Medulla oblongata (tissue), 1 donor: ENCODE data around the gene COPZ1.
"Not testable (repeated sequence)": the region's sequence is repeated elsewhere in the genome, so short reads cannot be mapped to it uniquely, and the experiment has no call there.

Experiments used
- DNase-seq: peaks from one replicate; pipeline ENCODE4 v3.0.0-alpha.2; 2015; ENCODE audit errors: extremely low spot score

Gene COPZ1

DNA sequence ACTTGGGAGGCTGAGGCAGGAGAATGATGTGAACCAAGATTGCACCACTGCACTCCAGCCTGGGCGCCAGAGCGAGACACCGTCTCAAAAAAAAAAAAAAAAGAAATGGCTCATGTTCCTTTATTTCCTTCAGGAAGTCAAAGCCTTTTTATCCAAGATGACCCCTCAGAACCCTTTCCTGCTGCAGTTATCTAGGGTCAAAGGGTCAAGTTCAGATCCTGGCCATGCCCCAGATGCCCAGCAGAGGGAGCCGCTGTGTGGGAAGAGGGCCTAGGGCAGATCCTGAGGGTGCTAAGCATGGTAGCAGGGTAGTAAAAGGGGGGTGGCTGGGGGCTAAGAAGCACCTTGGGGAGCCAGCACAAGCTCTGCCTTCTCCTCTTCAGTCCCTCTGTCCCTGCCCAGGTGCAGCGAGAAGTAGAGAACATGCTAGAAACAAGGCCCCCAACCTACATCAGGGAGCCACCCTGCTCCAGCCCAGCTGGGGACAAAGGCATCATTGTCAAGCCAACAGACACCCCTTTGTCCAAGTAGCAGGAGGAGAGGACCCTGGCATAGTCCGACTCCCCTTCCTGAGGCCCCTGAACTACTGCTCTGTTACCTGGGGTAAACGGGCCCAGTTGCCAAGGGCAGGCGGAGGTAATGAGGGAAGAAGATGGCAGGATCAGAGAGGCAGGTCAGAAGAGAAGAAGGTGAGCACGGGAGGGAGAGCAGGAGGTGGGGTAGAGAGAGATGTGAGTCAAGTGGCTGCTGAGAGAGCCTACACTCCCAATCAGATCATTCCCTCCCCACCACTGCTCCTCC lies 30.6 kb upstream of the COPZ1 start:
- DNase-seq = peak; percentile 81

DNA sequence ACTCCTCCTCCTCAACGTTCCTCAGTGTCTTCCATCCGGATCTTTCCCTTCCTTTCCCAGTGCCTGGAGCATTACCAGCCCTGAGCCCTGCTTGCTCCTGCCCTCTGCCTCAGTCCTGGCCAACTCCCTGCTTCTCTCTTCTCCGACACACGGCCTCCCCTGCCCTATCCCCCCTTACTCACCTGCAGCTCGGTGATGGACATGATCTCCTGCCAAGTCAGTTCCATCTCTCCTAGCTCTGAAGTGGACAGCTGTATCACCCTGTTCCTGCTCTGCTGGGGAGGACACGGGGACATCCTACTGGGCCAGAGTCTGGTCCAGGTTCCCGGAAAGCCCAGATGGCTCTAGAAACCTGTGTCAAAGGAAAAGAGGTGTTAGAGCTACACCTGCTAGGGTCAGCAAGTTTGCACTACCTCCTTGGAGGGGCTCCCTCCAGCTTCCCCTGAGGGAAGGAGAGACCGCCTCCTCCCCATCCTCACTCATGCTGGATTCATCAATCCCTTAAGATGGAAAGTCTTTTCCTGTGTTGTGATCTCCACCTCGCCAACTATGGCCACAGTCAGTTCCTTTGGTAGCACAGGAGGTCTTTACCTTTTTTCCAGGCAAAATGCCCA lies 29.9 kb upstream of the COPZ1 start:
- no peak for DNase-seq

DNA sequence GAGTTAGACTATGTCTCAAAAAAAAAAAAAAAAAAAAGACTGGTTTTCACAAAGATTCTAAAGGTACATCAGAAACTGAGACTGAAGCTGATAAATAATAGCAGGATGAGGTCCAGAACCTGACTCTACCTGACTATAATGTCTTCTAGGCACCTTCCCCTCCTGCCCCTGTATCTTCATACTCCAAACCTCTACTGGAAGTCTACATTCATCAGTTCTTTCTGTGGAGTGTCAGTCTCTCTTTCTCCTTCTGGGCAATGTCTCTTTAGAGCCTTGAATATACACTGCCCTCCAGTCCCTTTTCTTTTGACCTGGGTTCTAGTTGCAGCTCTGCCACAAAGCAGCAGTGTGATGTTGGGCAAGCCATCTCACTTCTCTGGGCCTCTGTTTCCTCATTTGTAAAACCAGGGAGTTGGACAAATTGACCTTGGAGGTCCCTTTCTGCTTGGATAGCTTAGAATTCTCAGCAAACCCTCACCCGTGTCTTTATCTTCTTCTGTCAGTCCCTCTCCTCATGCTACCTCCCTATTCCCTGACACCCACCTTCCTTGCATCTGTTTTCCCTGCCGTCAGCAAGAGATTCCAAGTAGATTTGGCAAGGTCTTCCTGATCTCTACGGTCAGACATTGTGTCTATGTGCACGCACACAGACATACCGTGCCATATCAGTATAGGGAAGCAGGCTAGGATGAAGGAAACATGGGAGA lies 28.4 kb upstream of the COPZ1 start:
- DNase-seq = no peak

DNA sequence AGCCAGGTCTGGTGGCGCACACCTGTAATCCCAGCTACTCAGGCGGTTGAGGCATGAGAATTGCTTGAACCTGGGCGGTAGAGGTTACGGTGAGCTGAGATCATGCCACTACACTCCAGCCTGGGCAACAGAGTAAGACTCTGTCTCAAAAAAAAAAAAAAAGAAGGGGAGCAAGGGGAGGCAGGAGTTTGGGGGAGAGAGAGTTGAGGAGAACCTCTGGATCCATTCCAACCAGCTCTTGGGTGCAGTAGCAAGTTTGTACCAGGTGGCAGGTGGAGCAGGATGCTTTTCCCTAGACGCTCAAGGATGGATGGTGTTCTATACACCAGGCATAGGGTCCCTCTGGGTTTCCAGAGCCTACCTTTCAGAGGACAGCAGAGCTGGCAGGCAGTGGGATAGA lies 26.0 kb upstream of the COPZ1 start:
- no peak for DNase-seq

DNA sequence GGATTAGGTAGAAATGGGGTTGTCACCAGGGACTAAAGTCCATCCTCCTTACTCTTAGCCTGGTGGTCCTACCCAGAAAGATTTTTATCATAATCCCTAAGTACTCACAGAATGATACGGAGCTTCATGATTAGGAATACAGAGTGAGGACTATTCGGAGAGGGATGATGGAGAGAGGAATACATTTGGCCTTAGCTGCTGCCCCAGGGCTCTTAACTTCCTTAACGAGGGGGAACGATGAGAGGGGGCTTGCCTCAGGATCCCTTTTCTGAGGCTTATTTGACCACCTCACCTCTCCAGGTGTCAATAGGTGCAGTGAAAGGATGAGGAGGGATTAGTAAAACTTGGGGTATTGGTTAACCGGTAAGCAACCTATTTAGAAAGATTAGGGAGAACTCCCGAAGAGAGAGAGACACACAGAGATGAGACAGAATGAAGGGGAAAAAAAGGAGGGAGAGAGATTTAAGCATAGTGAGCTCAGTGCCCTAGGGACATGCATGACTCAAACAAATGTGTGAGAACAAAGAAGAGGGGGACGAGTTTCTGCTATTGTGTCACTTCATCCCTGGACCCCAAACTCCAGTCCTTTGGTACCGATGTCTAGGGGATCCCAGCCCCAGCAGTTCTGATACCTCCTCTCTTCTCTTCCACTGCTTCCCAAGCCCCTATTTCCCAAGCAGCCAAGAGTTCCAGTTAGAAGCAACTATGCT lies 25.3 kb upstream of the COPZ1 start:
- DNase-seq = no peak

DNA sequence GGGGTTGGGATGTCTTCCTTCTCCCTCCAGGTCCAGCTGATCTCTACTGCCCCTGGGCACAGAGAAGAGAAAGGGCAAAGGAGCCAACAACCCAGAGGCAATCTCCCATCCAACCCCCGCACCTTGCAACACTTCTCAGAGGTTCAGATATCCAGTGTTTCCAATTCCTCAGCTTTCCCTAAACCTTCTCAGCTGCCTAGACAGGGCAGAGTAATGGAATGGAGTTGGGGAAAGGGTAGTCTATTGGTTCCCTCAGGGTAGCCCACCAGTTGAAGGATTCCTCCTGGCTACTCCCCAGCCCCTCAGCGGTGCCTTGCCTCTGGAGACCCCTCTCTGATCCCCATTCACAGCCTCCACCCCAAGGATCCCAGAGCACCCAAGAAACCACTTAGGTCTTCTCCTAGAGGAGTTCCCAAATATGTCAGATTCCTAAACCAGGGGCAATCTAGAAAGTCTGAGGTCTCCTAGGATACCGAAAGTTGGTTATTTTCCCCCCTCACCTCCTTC lies 24.7 kb upstream of the COPZ1 start:
- no peak for DNase-seq

DNA sequence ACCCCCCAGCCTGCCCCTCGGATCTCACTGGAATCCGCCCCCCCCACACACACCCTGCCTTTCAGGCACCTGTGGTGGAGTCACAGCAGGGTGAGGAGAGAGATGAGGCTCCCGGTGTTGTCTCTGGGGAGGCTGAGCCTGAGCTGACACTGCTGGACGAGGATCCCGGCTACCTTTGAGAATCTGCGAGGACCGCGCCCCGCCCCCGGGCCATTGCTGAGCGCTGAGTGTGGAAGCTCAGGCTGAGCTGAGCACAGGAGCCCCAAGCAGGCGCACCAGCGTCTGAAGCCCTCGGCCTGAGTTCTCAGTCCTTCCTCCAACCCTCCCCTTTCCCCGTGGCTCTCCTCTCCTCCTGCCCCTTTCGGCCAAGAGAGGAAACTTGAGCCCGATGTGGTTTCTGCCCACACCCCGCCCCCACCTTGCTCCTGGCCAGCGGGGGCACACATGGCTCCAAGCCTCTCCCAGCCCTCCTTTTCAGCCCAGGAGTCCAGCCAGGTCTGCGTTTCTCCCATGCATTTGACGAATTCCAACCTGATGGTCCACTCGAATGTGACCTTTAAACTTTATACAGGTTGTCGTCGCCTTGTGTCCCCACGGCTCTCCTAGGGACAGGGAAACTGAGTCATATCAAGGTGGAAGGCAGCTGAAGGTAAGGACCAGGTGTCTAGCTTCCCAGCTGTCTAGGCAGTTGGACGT lies 24.1 kb upstream of the COPZ1 start, which contains the start of gene NFE2:
Gene NFE2, minus strand, starts transcription at position 284 of the 696 bp plus-strand sequence. CDS start 5,767 bp downstream, outside the sequence.
- peak; percentile 31 for DNase-seq

DNA sequence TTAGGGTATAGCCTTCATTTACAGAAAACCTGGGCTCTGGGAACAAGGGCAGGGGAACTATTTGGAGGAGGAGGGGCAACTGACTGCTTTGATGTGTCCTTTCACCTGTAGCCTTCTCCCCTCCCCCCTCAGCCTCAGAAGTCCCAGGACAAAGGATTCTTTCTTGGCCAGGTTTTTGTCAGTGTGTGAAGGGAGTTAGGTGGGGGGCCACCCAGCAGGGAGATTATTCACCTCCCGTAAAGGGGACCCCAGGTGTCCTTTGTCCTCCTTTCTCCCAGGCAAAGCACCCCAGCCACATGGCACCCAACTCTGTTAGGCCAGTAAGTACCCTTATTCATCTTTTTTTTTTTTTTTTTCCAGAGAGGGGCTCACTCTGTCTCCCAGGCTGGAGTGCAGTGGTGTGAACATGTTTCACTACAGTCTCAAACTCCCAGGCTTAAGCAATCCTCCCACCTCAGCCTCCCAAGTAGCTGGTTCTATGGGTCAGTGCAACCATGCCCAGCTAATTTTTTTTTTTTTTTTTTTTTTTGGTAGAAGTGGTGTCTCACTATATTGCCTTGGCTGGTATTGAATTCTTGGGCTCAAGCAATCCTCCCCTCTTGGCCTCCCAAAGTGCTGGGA lies 23.4 kb upstream of the COPZ1 start:
- no peak for DNase-seq

DNA sequence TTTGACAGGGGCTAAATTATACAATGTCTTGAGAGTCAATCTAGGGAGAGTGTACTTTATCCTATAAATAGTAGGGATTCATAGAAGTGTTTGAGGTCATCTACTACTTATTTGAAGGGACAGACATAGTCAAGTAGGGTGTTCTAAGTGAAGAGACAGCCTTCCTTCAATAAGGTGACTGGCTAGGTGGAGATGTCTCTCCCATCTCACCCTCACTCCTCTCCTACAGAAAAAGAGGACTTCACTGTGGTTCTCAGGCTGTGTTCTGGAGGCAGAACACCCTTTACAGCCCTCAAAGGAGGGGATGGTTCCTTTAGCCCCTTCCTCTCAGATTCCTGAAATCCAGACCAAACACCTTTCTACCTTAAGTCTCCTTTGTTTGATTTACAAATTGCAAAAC lies 21.3 kb upstream of the COPZ1 start:
- no peak for DNase-seq

DNA sequence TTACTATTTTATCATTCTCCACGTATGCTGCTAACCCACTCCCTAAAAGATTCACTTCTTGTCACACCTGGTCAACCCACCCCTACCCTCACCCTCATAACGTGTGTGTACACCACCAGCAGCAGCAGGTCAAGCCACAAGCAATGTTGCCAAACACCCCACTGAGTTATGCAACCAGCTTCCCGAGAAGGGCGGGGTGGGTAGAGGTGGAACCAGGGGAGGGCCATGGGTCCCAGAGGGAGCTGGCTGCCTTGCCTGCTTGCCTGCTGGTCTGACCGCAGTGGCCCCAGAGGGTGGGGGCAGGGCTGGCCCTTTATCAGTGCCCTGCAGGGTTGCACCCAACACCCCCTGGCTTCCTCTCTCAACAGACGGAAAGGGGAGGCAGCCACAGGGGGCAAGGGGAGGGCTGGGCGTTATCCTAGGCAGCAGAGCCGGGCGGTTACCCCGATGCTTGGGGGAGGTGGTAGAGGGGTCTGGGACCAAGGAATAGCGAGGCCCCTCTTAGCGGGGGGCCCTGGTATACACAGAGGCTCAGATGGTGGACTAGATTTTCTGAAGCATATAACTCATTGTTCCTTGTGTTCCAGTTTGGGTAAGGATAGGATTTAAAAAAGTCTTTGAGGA lies 20.6 kb upstream of the COPZ1 start:
- peak; percentile 24 for DNase-seq

DNA sequence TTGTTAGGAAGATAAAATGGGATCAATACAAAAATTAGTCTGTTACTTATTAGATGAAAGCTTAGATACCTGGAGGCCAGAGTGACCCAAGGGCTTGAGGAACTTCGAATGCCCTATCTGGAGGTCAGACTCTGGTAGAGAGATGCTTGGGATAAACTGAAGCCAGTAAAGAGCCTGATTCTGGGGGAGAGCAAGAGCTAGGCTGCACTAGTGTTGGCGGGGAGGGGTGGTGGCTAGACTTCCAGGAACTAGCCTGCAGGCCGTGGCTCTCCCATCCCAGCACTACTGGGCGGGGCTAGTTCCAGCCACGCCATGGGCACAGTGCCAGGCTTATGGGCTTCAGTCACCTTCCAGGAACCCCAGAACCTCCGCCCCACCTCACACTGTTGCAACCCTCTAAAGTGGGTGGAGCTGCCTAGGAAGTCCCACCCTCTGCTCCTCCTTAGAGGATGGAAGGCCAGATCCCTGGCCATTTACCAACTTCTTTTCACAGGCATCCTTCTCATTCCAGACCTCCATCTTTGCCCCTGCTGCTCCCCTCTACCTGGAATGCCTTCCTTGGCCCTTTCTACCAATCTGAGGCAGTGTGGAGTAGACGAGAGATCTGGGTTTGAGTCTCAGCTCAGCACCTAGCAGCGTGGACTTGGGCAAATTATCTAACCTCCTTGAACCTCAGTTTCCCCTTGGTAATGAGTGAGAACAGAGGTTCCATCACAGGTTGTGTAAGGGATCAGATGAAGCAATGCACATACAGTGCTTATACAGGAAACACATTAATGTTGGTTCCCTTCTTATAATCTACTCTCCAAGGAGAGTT lies 17.8 kb upstream of the COPZ1 start:
- DNase-seq = no peak

DNA sequence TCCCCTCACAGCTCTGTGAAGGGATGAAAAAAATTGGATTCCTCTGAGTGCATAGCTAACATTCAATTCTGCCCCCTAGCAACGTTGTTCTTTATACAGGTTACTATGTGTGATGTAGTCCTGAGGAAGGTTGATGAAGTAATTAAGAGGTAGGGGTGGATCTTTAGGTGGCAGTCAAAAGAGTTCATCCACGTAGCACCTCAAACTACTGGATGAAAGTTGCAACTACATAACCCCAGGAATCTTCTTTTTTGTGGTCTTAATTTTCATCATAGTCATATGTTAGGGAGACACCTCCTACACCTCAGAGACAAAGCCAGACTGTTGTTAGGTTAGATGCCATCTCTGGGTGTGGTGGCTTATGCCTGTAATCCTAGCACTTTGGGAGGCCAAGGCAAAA lies 13.9 kb upstream of the COPZ1 start:
- no peak for DNase-seq

DNA sequence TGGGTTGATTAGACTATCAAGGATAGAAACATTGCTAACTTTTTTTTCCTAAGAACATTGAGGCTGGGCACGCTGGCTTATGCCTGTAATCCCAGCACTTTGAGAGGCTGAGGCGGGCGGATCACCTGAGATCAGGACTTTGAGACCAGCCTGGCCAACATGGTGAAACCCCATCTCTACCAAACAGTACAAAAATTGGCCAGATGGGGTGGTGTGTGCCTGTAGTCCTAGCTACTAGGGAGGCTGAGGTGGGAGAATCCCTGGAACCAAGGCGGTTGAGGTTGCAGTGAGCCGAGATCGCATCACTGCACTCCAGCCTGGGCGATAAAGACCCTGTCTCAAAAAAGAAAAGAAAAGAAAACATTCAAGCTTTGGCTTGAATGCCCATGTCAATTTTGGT lies 12.6 kb upstream of the COPZ1 start:
- not testable (repeated sequence) for DNase-seq

DNA sequence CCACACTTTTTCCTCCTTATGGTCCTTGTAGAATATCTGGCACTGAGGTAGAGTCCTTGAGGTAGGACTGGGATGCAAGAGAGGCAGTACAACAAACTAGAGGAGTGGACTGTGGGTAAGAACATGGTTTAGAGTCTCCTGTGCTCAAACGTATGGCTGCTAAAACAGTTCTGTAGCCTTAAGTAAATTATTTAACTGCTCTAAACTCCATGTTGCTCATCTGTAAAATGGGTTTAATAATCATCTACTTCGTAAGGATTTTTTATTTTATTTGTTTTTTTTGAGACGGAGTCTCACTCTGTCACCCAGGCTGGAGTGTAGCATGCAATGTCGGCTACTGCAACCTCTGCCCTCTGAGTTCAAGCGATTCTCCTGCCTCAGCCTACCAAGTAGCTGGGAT lies 3.6 kb upstream of the COPZ1 start:
- DNase-seq = no peak

DNA sequence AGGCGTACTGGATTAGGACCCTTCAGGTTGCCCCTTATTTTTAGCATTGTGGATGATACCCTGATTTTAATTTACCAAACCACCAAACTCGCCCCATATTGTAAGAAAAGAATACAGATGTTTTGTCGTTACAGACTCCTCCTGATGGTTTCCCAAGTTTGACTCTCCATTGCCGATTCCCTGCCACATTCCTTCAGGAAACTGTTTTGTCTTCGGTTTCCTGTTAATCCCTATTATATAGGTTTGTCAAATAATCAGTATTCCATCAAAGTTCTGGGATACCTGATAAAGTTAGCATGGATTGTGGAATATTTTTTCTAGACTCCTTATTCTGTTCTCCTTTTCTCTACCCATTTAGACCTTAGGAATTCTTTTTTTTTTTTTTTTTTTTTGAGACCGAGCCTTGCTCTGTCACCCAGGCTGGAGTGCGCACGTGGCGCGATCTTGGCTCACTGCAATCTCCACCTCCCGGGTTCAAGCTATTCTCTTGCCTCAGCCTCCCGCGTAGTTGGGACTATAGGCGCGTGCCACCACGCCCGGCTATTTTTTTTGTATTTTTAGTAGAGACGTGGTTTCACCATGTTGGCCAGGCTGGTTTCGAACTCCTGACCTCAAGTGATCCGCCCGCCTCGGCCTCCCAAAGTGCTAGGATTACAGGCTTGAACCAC lies 645 bp downstream of the COPZ1 start:
- DNase-seq = not testable (repeated sequence)

DNA sequence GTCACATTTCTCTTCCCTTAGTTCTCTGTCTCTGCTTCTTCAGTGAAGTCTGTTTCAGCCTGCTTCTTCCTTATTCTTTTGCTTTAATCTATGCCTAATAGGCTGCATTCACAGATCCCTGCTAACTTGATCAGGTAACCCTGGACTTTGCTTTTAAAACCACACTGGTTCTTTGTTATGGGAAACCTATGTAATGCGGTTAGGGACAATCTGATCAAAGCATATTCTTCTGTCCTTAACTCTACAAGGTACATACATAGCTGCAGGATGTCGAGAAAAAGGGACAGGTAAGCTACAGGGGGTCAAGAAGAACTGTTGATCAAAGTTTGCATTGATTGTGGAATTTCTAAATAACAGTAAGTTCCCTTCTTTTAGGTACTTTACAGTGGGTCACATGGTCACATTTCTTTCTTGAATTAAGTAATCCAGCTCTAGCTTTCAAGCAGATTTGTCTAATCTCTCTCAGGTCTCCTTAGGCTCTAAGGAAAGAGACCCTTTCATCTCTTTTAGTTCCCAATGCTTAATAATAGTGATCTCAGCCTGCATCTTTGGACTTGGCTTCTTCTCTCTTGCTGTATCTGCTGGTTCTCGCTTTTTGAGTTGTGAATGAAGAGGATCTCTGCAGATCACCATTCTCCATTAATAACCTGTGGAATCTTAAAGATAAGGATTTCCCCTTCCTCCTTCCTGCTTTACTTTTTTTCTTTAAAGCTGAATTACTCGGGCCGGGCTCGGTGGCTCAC lies 3.8 kb downstream of the COPZ1 start:
- no peak for DNase-seq

DNA sequence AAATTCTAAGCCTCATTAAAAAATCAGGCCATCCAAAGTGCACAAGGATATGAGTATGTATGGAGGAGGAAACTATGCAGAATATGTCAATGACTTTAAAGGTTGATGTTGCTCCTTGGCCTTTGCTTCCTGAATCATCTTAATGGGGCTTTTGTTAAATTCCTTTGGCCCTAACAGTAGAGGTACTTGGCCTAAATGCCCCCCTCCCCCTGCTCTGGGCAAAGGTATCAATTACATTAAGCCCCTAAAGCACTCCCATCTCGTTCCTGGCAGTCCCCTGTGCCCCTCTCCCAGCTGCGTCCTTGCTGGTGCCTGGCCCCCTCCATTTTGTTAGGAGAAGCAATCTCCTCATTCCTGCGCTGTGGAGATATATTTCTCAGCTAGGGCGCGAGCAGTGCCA lies 4.8 kb downstream of the COPZ1 start:
- no peak for DNase-seq

DNA sequence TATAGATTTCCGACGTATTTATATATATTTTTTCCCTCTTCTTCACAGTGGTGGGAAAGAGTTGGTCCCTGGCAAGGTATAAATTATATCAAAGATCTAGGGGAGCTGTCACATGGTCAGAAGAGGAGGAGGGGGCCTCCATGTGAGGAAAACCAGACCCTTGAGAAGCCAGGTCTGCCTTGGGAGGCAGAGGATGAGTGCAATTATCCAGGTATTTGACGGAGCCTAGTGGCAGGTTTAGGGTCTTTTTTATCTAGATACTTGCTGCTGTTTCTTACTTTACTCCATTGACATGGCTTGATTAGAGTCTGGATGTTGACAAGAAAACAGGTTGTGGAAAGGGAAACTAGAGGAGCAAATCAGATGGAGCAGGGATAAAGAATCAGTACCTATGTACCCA lies 5.5 kb downstream of the COPZ1 start:
- DNase-seq = no peak
